PFSK-1 (cell line): ENCODE data around the gene KLC4.

ENCODE experiments used
- FOXP2 ChIP-seq: optimal IDR thresholded peaks from 2 replicates; pipeline ENCODE3; 2011; ENCODE audit warnings: borderline replicate concordance, control low read depth, inconsistent platforms; ENCODE audit not compliant: insufficient read depth; ENCODE audit errors: extremely low read length, extremely low read depth
- POLR2AphosphoS5 ChIP-seq: IDR thresholded peaks from 2 replicates; pipeline ENCODE4 v1.6.1; 2012; ENCODE audit warnings: low read depth, mild to moderate bottlenecking, control low read depth, low read length, moderate library complexity
- REST ChIP-seq, 2 experiments: IDR thresholded peaks; 2 replicates each; pipeline versions ENCODE4 v1.6.1 to v1.8.0; 2011 to 2012; ENCODE audit warnings: low read depth in 2 of 2, low read length in 2 of 2, control low read depth in 1 of 2, inconsistent platforms in 1 of 2, mild to moderate bottlenecking in 1 of 2, moderate library complexity in 1 of 2; ENCODE audit not compliant: insufficient read depth in 1 of 2
- SIN3A ChIP-seq: IDR thresholded peaks from 2 replicates; pipeline ENCODE4 v1.6.1; 2012; ENCODE audit warnings: mild to moderate bottlenecking, low read length, moderate library complexity, borderline replicate concordance; ENCODE audit not compliant: insufficient read depth
- TAF1 ChIP-seq: IDR thresholded peaks from 2 replicates; pipeline ENCODE4 v1.6.1; 2012; ENCODE audit warnings: low read length, control low read depth, borderline replicate concordance; ENCODE audit not compliant: insufficient read depth

The KLC4 gene

GRCh38 chr6:43091436-43091991 is 32.1 kb downstream of the KLC4 start:
- no peak for TF ChIP-seq TAF1
- TF ChIP-seq REST (IDR thresholded peaks at IDR 0.05; ENCODE audit: insufficient read depth in 1 of 2, low read depth in 2 of 2, low read length in 2 of 2) = no peak
- no peak for TF ChIP-seq SIN3A
- TF ChIP-seq POLR2AphosphoS5 = no peak
- no peak for TF ChIP-seq FOXP2

- TF ChIP-seq FOXP2 (no peak), TAF1 (no peak), SIN3A (no peak), POLR2AphosphoS5 (no peak), REST (IDR thresholded peaks at IDR 0.05; ENCODE audit: insufficient read depth in 1 of 2, low read depth in 2 of 2, low read length in 2 of 2) (no peak)
Measured at GRCh38 chr6:43092635-43093034, 33.2 kb downstream of the KLC4 start.

GRCh38 chr6:43093436-43094289 is 34.2 kb downstream of the KLC4 start:
- no peak for TF ChIP-seq FOXP2
- peak; percentile 65; the same call in 1 of the 2 replicates for TF ChIP-seq TAF1
- no peak for TF ChIP-seq SIN3A
- 0 out of 4 replicates have a peak, but pooled peaks of 1 of the 2 experiments have one; percentile 51 for TF ChIP-seq REST (IDR thresholded peaks at IDR 0.05; ENCODE audit: insufficient read depth in 1 of 2, low read depth in 2 of 2, low read length in 2 of 2)
- peak; percentile 76 for TF ChIP-seq POLR2AphosphoS5

GRCh38 chr6:43095939-43096338 is 36.5 kb downstream of the KLC4 start:
- TF ChIP-seq FOXP2 (no peak), REST (IDR thresholded peaks at IDR 0.05; ENCODE audit: insufficient read depth in 1 of 2, low read depth in 2 of 2, low read length in 2 of 2) (no peak), POLR2AphosphoS5 (no peak), TAF1 (no peak), SIN3A (no peak)
